ENCODE measurements around the gene SLC25A52. TPM values are rescaled to one million over a fixed set of nuclear protein-coding genes. Genes with fewer than 3 reads are reported as not detected.

Gene SLC25A52
- total RNA-seq, 1 donor from 2014 or later, result not detected

Other genes with a start within 250 kb of the SLC25A52 start
- gene TTR, start 169.0 kb downstream of the SLC25A52 start, total RNA-seq, result not detected
- 7.3 TPM for gene B4GALT6, start 76.3 kb downstream of the SLC25A52 start, total RNA-seq
- 38.7 TPM for gene TRAPPC8, start 182.2 kb upstream of the SLC25A52 start, total RNA-seq